ENCODE data around the gene CYP2D6.

DNA sequence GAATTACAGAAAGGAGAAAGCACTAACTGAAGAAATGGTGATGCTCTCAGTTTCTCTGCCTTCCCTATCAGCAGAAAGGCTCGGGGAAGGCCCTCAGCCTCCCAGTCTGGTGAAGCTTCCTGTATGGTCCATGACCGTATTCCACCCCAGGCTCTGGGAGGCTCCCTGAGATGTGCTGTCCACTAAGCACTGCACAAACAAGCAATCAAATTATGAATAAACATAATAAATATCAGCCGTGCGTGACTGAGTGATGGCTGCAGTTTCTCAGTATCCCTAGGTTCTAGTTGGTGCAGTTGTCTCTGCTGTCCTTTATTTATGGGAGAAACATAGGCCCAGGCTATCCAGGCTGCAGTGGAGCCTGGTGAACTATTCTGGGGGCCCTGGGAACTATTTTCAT, 47.5 kb downstream of the CYP2D6 start:
- TF ChIP-seq EP300 (IDR thresholded peaks at IDR 0.05): no peak
- TF ChIP-seq, protein P1, sequence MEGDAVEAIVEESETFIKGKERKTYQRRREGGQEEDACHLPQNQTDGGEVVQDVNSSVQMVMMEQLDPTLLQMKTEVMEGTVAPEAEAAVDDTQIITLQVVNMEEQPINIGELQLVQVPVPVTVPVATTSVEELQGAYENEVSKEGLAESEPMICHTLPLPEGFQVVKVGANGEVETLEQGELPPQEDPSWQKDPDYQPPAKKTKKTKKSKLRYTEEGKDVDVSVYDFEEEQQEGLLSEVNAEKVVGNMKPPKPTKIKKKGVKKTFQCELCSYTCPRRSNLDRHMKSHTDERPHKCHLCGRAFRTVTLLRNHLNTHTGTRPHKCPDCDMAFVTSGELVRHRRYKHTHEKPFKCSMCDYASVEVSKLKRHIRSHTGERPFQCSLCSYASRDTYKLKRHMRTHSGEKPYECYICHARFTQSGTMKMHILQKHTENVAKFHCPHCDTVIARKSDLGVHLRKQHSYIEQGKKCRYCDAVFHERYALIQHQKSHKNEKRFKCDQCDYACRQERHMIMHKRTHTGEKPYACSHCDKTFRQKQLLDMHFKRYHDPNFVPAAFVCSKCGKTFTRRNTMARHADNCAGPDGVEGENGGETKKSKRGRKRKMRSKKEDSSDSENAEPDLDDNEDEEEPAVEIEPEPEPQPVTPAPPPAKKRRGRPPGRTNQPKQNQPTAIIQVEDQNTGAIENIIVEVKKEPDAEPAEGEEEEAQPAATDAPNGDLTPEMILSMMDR (IDR thresholded peaks at IDR 0.05): no peak
